Measurements from ENCODE around the gene TCF20.

TCF20 gene

GRCh38 chr22:42300259-42301076 is 30.0 kb upstream of the TCF20 start:
- DNase-seq (ENCODE audit: low spot score): no peak

GRCh38 chr22:42299586-42300258 is 29.3 kb upstream of the TCF20 start:
- DNase-seq (ENCODE audit: low spot score): no peak

- no peak for DNase-seq (ENCODE audit: low spot score)
These were observed 28.3 kb upstream of the TCF20 start for GRCh38 chr22:42298746-42299145.

- DNase-seq (ENCODE audit: low spot score): no peak
These were observed 27.3 kb upstream of the TCF20 start for GRCh38 chr22:42297778-42298177.

- no peak for DNase-seq (ENCODE audit: low spot score)
These were observed 26.4 kb upstream of the TCF20 start for GRCh38 chr22:42296883-42297282.

- peak; percentile 63 for DNase-seq (ENCODE audit: low spot score)
These were observed 26.0 kb upstream of the TCF20 start for GRCh38 chr22:42296381-42296853.

GRCh38 chr22:42294034-42294985 is 23.9 kb upstream of the TCF20 start:
- no peak for DNase-seq (ENCODE audit: low spot score)

GRCh38 chr22:42292732-42293520 is 22.5 kb upstream of the TCF20 start:
- DNase-seq (ENCODE audit: low spot score): no peak

- DNase-seq (ENCODE audit: low spot score): no peak
These were observed 20.8 kb upstream of the TCF20 start for GRCh38 chr22:42291287-42291686.

GRCh38 chr22:42289671-42290541 is 19.5 kb upstream of the TCF20 start:
- no peak for DNase-seq (ENCODE audit: low spot score)

GRCh38 chr22:42288791-42289190 is 18.3 kb upstream of the TCF20 start:
- no peak for DNase-seq (ENCODE audit: low spot score)

GRCh38 chr22:42287174-42287890 is 16.9 kb upstream of the TCF20 start:
- DNase-seq (ENCODE audit: low spot score): no peak

GRCh38 chr22:42286205-42286604 is 15.8 kb upstream of the TCF20 start:
- no peak for DNase-seq (ENCODE audit: low spot score)

GRCh38 chr22:42285604-42286003 is 15.2 kb upstream of the TCF20 start:
- DNase-seq (ENCODE audit: low spot score): no peak

GRCh38 chr22:42284643-42285181 is 14.3 kb upstream of the TCF20 start:
- no peak for DNase-seq (ENCODE audit: low spot score)

- no peak for DNase-seq (ENCODE audit: low spot score)
These were observed 13.7 kb upstream of the TCF20 start for GRCh38 chr22:42284202-42284591.

GRCh38 chr22:42283278-42284201 is 13.1 kb upstream of the TCF20 start:
- DNase-seq (ENCODE audit: low spot score): no peak

GRCh38 chr22:42282943-42283277 is 12.5 kb upstream of the TCF20 start:
- no peak for DNase-seq (ENCODE audit: low spot score)
